Head of caudate nucleus (tissue), 42 donors: ENCODE measurements around the gene ATP5MK.
A peak's percentile ranks its signal among the peaks of the same experiment; 100 is the strongest.
"Not testable (repeated sequence)": the region's sequence is repeated elsewhere in the genome, so short reads cannot be mapped to it uniquely, and the experiment has no call there.

Experiments used
- DNase-seq, 42 donors: peaks; one replicate each; pipeline versions ENCODE4 v3.0.0 to v3.0.0-alpha.2; 2020 to 2021; ENCODE audit warnings: mixed read lengths in 7 of 42
- intact Hi-C: fragments of 100-400 bp; cut with DNase I; formaldehyde crosslinking; loops from one replicate; pipeline ENCODE4 v1.15.0; 2022

Gene ATP5MK

GRCh38 chr10:103396067-103396788 is at the start of gene ATP5MK, which contains the start of gene PDCD11:
TSS of gene ATP5MK (minus strand) at chr10:103396475. CDS start at chr10:103392457, 4,018 bp downstream.
TSS of gene PDCD11 (plus strand) at chr10:103396626. CDS start at chr10:103398427, 1,801 bp downstream.
- intact Hi-C loops = no loop called here

GRCh38 chr10:103445366-103445765 is 49.1 kb upstream of the ATP5MK start:
- DNase-seq = no peak
- intact Hi-C loops = no loop called here

More at GRCh38 chr10:103396067-103396788, at the start of gene ATP5MK, which contains the start of gene PDCD11:
- peak; percentile 96 to 99 (median 98) for DNase-seq

GRCh38 chr10:103444478-103444877 is 48.2 kb upstream of the ATP5MK start:
- intact Hi-C loops = no loop called here
- no peak for DNase-seq

GRCh38 chr10:103443475-103444185 is 47.4 kb upstream of the ATP5MK start:
- intact Hi-C loops = no loop called here
- no peak for DNase-seq

- intact Hi-C loops = no loop called here
- peak in 10 of 42 donors; percentile 7 to 43 (median 26) for DNase-seq
Measured at GRCh38 chr10:103442031-103442461, 45.8 kb upstream of the ATP5MK start.

GRCh38 chr10:103441611-103442010 is 45.3 kb upstream of the ATP5MK start:
- DNase-seq = no peak
- intact Hi-C loops = no loop called here

- intact Hi-C loops = no loop called here
- DNase-seq = no peak
Measured at GRCh38 chr10:103441206-103441605, 44.9 kb upstream of the ATP5MK start.

- DNase-seq = no peak
- intact Hi-C loops = no loop called here
Measured at GRCh38 chr10:103440416-103440815, 44.1 kb upstream of the ATP5MK start.

GRCh38 chr10:103439776-103440175 is 43.5 kb upstream of the ATP5MK start:
- no peak for DNase-seq
- intact Hi-C loops = no loop called here

GRCh38 chr10:103433858-103434257 is 37.6 kb upstream of the ATP5MK start:
- no peak for DNase-seq
- intact Hi-C loops = no loop called here

GRCh38 chr10:103431902-103432301 is 35.6 kb upstream of the ATP5MK start:
- no peak for DNase-seq
- intact Hi-C loops = no loop called here

GRCh38 chr10:103429647-103430046 is 33.4 kb upstream of the ATP5MK start:
- no peak for DNase-seq
- intact Hi-C loops = no loop called here

GRCh38 chr10:103428989-103429643 is 32.8 kb upstream of the ATP5MK start:
- DNase-seq = no peak
- intact Hi-C loops = no loop called here

GRCh38 chr10:103427866-103428265 is 31.6 kb upstream of the ATP5MK start:
- no peak for DNase-seq
- intact Hi-C loops = no loop called here

GRCh38 chr10:103423748-103424147 is 27.5 kb upstream of the ATP5MK start:
- intact Hi-C loops = no loop called here
- no peak for DNase-seq

- intact Hi-C loops = no loop called here
- no peak for DNase-seq
Measured at GRCh38 chr10:103419101-103419500, 22.8 kb upstream of the ATP5MK start.

- no peak for DNase-seq
- intact Hi-C loops = no loop called here
Measured at GRCh38 chr10:103417601-103418000, 21.3 kb upstream of the ATP5MK start.

GRCh38 chr10:103417148-103417469 is 20.8 kb upstream of the ATP5MK start:
- DNase-seq = not testable (repeated sequence)

GRCh38 chr10:103416436-103417147 is 20.3 kb upstream of the ATP5MK start:
- intact Hi-C loops = no loop called here
- peak in 37 of 42 donors; percentile 21 to 81 (median 58) for DNase-seq

More at GRCh38 chr10:103417148-103417469, 20.8 kb upstream of the ATP5MK start:
- intact Hi-C loops = not testable (repeated sequence)
